Measurements from ENCODE around the gene TTBK2.

GRCh38 chr15:42693496-42693895 lies 227.1 kb downstream of the TTBK2 start:
- TF ChIP-seq CTCF (IDR thresholded peaks at IDR 0.05; ENCODE audit: extremely low read depth in 1 of 2, insufficient read depth in 1 of 2, low read depth in 1 of 2, low read length in 2 of 2): no peak
- TF ChIP-seq POLR2AphosphoS5 (IDR thresholded peaks at IDR 0.05; ENCODE audit: insufficient read depth, low read depth, low read length): no peak
- TF ChIP-seq POLR2A (IDR thresholded peaks at IDR 0.05; ENCODE audit: low read depth, low read length): no peak
- TF ChIP-seq JUN (IDR thresholded peaks at IDR 0.05; ENCODE audit: borderline replicate concordance, insufficient read depth, insufficient read length, low read depth): no peak
